Stimulated activated memory B cell treated with anti-CD40 and anti-IgM and Interleukin-4, amounts not matched to agents 10 μg/mL and 1 μg/mL and 100 μg/mL, for 72 hours (primary cell): Measurements from ENCODE around the gene MYMK.

Experiments
- ATAC-seq: fragments of 150-1000 bp; cut with Tn5 transposase; 2 replicates; pipeline ENCODE4 v1.10.0; 2021
- H3K27ac Mint-ChIP-seq: one replicate; pipeline ENCODE4 v1.8.0; 2022; ENCODE audit warnings: mild to moderate bottlenecking, mixed read lengths
- H3K27me3 Mint-ChIP-seq: one replicate; pipeline ENCODE4 v1.8.0; 2022; ENCODE audit warnings: mixed read lengths
- H3K36me3 Mint-ChIP-seq: one replicate; pipeline ENCODE4 v1.8.0; 2022; ENCODE audit warnings: mixed read lengths
- H3K4me1 Mint-ChIP-seq: one replicate; pipeline ENCODE4 v1.8.0; 2022; ENCODE audit warnings: mixed read lengths
- H3K4me3 Mint-ChIP-seq: one replicate; pipeline ENCODE4 v1.8.0; 2022; ENCODE audit warnings: mild to moderate bottlenecking, moderate library complexity, mixed read lengths
- H3K9me3 Mint-ChIP-seq: one replicate; pipeline ENCODE4 v1.8.0; 2022; ENCODE audit warnings: mixed read lengths

Gene MYMK

DNA sequence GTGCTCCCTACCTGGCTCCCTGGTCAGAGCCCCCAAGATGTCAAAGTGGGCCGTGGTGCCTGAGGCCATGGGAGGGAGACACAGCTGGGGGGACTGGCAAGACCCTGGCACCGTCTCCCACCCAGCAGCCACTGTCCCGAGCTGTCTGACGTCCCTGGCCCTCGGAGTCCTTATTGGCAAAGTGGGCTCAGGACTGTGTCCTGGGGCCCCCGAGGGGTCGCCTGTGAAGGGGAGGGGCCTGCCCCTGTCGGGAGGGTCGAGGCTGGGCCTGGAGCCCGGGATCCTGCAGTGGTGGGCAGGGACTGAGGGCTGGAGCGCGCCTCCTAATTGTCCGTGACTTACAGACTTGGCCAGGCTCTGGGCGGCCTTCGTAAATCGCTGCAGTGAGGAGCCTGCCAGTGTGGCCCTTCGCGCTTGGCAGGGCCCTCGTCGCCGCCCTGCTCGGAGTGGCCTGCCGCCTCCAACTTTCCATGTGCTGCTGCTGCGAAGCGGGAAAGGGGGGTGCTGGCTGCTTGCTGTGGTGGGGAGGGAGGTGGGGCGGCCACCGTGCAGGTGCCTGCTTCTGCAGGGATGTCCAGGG, 13.7 kb downstream of the MYMK start:
- H3K36me3 Mint-ChIP-seq = no peaks in the 10 kb centered on the region
- H3K27ac Mint-ChIP-seq = no peak overlapping the region
- H3K4me1 Mint-ChIP-seq = no peaks in the 10 kb centered on the region
- peaks cover 16% of the 10 kb centered on the region for H3K27me3 Mint-ChIP-seq
- ATAC-seq = no peak
- no peak overlapping the region for H3K4me3 Mint-ChIP-seq
- no peaks in the 10 kb centered on the region for H3K9me3 Mint-ChIP-seq

DNA sequence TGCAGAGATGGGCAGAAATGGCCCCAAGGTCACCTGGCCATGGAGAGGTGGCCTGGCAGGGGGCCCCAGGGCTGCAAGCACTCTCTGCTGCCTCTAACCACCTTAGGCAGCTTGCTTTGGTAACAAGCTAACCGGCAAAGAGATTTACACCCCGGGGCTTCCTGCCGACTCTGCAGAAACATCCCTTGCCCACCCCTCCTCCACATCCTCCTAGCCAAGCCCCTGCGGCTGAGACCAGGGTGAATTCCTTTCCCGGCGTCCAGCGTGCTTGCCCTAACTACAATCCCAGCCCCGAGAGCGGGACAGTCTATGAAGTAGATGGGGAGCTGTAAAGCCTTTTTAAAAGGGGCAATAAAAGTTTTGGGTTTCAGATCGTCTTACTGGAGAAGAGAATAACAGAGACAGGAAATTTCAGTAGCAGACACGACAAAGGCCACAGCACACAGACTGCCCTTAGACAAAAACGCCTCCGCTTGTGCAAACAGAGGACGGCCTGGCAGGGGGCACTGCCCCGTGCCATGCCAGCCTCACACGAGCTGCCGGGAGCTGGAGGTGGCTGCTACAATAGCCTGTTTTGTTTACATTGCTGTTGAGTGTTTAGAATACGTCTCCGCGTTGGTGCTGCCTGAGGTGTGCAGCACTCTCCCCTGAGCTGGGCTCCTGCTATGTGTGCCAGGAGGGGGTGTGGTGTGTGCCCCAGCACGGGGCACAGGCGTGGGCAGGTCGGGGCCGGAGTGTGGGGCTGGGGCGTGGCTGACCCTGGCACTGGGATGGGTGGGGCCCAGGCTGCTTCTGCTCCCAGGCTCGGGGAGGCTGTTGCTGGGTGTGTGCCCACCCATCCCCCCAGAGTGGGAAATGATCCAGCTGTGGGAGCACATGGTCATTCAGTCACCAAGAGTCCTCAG, 15.3 kb downstream of the MYMK start:
- Mint-ChIP-seq H3K27ac (no peak overlapping the region), H3K9me3 (no peaks in the 10 kb centered on the region), H3K36me3 (no peaks in the 10 kb centered on the region), H3K27me3 (peaks cover 26% of the 10 kb centered on the region), H3K4me3 (no peak overlapping the region), H3K4me1 (no peaks in the 10 kb centered on the region)
- no peak for ATAC-seq

DNA sequence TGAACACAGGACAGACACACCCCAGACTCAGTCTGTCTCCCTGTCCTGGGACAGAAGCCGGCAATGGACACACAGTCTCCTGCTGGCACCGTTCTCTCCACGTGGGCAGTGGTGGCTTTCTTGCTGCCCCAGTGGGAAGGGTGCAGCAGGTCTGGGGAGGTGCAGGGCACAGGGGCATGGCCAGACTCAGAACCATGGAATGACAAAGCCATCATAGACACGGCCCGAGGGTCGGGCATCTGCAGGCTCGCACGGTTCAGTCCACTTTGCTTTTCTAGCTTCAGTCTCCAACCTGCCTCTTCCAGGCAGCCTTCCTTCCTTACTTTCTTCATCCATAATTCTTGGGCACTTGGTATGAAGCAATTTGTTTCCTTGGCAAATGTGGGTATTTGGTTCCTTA, 16.7 kb downstream of the MYMK start:
- Mint-ChIP-seq H3K36me3 (no peaks in the 10 kb centered on the region), H3K27ac (no peak overlapping the region), H3K4me1 (no peaks in the 10 kb centered on the region), H3K4me3 (no peak overlapping the region), H3K27me3 (peaks cover 40% of the 10 kb centered on the region), H3K9me3 (peaks cover 4% of the 10 kb centered on the region)
- ATAC-seq = no peak

DNA sequence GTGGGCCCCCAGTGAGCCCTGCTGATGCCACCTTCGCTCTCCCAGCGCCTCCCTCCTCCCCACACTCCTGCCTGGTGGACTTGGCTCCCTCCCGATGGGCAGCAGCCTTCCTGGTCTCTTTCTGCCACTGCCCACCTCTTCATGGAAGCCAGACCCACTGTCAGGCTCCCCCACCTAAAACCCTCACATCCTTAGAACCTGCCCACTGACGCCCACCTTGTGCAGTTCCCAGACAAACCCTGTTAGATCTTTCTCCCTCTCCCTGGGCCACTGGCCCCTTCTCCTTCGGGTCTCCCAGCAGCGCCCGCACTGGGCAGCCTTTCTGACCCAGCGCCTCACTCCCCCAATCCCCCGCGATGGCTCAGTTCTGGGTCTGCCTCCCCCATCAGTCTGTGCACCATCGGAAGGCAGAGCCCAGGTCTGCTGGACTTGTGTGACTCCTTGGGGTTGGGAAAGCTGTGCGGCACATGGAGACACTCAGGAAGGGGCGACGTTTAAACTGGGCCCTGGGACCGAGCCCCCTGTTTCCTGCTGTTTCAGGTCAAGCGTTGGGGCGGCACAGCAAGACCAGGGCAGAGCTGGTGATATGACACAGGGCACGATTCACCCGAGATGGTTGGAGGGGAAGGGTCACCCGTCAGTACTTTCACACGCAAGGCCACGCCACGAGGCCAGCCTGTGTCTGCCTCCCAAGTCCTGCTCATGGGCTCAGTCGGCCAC, 17.4 kb downstream of the MYMK start:
- Mint-ChIP-seq H3K27ac (no peak overlapping the region), H3K36me3 (peaks cover 3% of the 10 kb centered on the region), H3K4me1 (no peaks in the 10 kb centered on the region), H3K27me3 (peaks cover 42% of the 10 kb centered on the region), H3K9me3 (peaks cover 8% of the 10 kb centered on the region), H3K4me3 (no peak overlapping the region)
- no peak for ATAC-seq

DNA sequence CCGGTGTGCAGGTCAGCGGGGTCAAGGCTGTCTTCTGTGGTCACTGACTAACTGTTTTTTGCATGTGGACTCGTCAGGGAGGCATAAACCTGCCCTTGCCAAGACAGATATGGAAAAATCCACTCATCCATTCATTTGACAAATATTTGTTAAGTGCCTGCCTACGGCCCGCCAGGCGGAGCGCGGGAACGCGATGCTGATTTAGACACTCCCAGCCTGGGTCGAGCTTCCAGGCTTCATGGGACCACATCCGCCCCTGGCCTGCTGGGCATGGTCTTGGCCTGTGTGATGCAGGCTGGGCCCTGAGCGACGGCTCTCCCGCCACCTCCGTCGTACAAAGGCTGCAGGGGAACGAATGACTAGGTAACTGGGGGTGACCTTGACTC, 18.1 kb downstream of the MYMK start:
- peaks cover 42% of the 10 kb centered on the region for H3K27me3 Mint-ChIP-seq
- no peak for ATAC-seq
- no peak overlapping the region for H3K27ac Mint-ChIP-seq
- H3K4me3 Mint-ChIP-seq = no peak overlapping the region
- peaks cover 11% of the 10 kb centered on the region for H3K9me3 Mint-ChIP-seq
- no peaks in the 10 kb centered on the region for H3K4me1 Mint-ChIP-seq
- peaks cover 6% of the 10 kb centered on the region for H3K36me3 Mint-ChIP-seq

DNA sequence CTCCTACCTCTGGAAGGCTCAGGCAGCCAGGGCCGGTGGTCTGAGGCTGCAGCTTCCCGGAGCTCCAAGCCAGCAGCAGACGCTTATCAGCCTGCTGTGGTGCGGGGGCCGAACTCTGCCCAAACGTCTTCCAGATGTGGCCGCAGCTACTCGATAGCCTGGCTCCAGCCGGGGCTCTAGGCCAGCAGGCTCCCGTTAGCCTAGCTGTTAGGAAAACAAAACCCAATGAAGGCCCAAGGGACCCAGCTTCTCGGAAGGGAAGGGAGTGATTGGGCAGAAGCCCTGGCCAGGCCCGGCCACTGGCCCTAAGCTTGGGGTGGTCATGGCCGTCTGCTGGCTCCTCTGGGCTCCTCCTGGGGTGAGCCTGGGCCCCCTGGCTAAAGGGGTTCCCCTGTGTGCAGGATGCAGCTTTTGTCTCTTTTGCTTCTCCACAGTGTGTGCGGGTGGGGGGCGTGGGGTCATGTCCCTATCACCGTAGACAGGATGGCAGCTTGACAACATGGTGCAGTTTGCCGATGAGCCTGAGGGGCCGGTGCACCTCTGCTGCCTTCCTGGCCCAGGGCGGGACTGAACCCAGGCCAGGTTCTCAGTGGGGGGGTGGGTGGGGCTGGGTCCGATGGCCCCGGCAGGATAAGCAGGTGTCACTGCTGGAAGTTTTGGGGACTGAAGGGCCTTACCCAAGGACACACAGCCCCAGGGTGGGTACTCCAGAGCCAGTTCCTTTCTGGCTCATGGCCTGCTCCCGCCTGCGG, 18.7 kb downstream of the MYMK start:
- peaks cover 15% of the 10 kb centered on the region for H3K9me3 Mint-ChIP-seq
- no peak overlapping the region for H3K4me3 Mint-ChIP-seq
- H3K27ac Mint-ChIP-seq = no peak overlapping the region
- peaks cover 6% of the 10 kb centered on the region for H3K36me3 Mint-ChIP-seq
- peak; percentile 28 for ATAC-seq
- H3K4me1 Mint-ChIP-seq = no peaks in the 10 kb centered on the region
- H3K27me3 Mint-ChIP-seq = peaks cover 42% of the 10 kb centered on the region

DNA sequence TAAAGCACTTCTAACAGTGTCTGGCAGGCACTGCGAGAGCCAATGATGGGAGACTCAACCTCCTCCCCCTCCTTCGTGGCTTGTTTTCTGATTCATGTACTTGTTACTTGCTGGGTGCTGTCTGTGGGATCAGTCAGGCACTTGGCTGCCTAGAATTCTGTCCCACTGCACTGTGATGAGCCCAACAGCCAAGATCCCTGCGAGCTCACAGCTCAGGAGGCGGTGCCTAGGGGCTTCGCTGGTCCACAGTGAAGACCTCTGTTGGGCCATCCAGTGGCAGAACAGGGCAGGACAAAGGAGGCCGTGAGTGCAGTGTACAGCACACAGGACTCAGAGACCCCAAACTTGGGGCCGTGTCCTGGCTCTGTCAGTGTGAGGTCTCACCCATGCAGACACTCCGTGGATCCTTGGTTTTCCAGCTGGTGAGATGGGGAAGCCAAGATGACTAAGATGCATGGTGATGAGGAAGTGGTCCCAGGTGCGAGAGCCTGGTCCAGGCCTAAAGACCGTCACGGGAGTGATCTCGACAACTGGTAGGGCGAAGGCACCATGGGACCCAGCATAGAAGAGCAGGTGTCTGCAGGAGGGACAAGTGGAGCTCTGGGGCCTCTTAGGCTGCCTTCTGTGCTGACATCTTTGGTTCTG, 19.5 kb downstream of the MYMK start:
- Mint-ChIP-seq H3K4me3 (no peak overlapping the region), H3K27ac (no peak overlapping the region), H3K4me1 (no peaks in the 10 kb centered on the region), H3K9me3 (peaks cover 19% of the 10 kb centered on the region), H3K27me3 (peaks cover 42% of the 10 kb centered on the region), H3K36me3 (peaks cover 6% of the 10 kb centered on the region)
- ATAC-seq = no peak

DNA sequence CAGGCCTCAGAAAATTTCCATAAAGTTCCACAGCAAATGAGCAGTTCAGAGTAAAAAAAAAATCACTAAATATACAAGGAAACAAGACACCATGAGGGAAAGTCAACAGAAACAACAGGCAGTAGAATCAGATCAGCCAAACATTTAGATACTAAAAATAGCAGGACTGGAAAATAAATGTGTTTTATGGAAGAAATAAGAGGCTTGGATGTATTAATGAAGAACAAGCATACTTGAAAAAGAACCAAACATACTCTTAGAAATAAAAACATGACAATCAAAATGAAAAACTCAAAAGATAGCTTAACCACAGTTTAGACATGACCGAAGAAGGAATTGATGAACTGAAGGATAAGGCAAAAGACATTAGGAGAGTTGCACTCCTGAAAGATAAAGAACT, 22.6 kb downstream of the MYMK start:
- no peak for ATAC-seq
- Mint-ChIP-seq H3K9me3 (peaks cover 19% of the 10 kb centered on the region), H3K4me3 (no peak overlapping the region), H3K4me1 (no peaks in the 10 kb centered on the region), H3K36me3 (peaks cover 6% of the 10 kb centered on the region), H3K27me3 (peaks cover 47% of the 10 kb centered on the region), H3K27ac (no peak overlapping the region)

DNA sequence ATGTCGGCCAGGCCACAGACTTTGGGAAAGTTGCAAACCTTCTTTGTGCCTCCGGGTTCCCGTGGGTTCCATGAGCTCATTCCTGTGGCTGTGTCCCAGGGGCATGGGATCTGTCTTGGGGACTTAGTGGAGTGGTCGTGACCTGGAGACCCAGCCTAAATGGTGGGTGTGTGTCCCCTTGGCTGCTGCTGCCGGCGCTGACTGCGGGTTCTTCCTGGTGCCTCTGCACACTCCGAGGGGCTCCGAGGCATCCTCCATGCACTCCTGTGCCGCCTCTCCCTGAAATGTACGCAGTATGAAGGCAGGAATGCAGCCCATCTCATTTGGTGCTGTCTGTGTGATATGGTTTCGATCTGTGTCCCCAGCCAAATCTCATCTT, 24.9 kb downstream of the MYMK start:
- Mint-ChIP-seq H3K4me3 (no peak overlapping the region), H3K9me3 (peaks cover 19% of the 10 kb centered on the region), H3K36me3 (peaks cover 6% of the 10 kb centered on the region), H3K27ac (no peak overlapping the region), H3K27me3 (peaks cover 38% of the 10 kb centered on the region), H3K4me1 (no peaks in the 10 kb centered on the region)
- ATAC-seq = no peak

DNA sequence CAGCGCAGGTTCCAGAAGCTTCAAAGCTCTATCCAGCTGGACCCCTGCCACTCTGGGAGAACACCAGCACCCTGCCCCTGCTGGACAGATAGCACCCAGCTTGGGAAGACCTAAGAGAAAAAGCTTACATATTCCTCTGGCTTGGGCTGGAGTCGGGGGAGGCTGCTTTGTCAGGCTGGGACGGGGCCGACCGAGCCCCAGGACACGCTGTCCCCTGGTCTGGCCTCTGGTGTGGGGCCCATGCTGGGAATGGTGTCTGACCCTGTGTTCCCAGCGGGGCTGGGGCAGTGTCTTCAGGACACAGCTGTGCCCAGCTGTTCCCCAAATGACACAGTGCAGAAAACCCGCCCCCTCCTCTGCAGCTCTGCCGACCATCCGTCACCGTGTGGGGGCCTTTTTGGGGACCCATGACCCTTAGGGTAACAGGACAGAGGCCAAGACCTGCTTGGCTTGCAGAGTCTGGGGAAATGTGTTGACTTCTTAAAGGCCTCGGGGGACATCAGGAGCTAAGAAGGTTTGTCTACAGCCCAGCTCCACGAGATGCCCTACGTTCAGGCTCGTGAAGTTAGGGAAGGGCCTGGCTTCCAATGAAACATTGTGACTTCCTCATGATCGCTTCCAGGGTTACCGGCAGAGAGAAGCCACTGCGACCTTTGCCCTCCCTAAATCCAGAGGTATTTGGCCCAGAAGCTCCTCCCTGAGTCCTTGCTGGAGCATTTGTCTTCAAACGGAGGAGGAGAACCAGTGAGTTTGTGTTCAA, 25.4 kb downstream of the MYMK start:
- peaks cover 6% of the 10 kb centered on the region for H3K36me3 Mint-ChIP-seq
- ATAC-seq = no peak

DNA sequence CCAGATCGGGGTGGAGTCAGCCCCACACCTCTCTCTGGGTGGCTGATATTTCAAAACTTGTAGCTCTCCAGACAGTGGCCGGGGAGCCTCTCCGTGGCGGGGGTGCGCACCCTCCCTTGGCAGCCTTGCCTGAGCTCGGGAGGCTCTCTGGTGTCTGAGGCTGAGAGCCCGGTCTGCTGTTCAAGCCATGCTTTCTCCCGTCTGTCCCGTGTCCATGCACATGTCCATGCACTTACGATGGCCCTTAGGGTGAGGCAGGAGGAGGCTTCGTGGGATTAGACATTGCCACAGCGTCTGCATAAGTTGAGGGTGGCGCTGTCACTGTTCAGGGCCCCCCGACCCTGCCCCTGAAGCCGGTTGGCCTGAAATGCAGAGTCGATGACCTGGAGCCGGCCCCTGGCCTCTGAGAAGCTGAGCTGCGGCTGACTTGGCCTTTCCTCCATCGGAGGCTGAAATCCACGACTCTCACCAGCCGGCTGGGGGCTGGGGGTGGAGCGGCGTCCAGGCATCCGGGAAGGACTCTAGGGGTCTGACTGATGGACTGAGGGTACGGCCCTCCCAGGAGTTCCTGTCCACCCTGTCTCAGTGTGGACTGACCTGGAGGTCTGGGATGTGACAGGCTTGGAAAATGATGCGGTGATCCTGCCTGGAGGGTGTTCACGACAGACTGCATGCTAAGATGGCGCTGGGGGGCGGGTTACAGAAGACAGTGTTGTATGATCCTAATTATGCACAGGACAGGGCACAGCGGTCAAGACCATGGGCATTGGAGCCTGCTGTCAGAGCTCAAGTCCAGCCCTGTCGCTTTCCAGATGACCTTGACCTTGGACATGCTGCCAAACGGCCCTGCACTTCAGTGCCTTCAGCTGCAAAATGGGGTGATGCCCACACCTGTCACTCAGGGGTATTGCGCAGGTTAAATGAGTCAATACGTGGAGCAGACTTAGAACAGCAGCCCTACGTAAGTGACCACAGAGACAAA, 27.6 kb downstream of the MYMK start:
- Mint-ChIP-seq H3K27ac (no peak overlapping the region), H3K9me3 (peaks cover 9% of the 10 kb centered on the region), H3K4me3 (no peak overlapping the region), H3K27me3 (peaks cover 22% of the 10 kb centered on the region), H3K4me1 (no peaks in the 10 kb centered on the region), H3K36me3 (peaks cover 1% of the 10 kb centered on the region)
- no peak for ATAC-seq

More for the DNA sequence above, 25.4 kb downstream of the MYMK start:
- peaks cover 19% of the 10 kb centered on the region for H3K9me3 Mint-ChIP-seq
- peaks cover 36% of the 10 kb centered on the region for H3K27me3 Mint-ChIP-seq
- no peak overlapping the region for H3K27ac Mint-ChIP-seq
- no peak overlapping the region for H3K4me3 Mint-ChIP-seq
- no peaks in the 10 kb centered on the region for H3K4me1 Mint-ChIP-seq

DNA sequence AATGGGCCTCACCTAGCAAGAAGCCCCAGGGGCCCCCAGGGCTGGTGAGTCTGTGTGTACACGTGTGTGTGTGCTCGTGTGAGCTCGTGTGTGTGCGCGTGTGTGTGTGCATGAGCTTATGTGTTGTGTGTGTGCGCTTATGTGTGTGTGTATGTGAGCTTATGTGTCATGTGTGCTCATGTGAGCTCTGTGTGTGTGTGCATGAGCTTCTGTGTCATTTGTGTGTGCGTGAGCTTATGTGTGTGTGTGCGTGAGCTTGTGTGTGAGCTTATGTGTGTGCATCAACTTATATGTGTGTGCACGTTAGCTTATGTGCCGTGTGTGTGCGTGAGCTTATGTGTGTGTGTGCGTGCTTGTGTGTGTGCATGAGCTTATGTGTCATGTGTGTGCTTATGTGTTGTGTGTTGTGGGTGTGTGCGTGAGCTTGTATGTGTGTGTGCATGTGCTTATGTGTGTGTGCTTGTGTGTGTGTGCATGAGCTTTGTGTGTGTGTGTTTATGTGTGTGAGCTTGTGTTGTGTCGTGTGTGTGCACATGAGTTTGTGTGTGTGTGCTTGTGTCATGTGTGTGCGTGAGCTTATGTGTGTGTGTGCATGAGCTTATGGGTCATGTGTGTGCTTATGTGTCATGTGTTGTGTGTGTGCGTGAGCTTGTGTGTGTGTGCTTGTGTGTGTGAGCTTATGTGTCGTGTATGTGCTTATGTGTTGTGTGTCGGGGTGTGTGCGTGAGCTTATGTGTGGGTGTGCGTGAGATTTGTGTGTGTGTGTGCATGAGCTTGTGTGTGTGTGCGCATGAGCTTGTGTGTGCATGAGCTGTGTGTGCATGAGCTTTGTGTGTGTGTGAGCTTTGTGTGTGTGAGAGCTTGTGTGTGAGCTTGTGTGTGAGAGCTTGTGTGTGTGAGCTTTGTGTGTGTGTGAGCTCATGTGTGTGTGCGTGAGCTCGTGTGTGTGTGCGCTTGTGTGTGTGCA, 29.1 kb downstream of the MYMK start:
- H3K9me3 Mint-ChIP-seq = peaks cover under 1% of the 10 kb centered on the region
- no peak overlapping the region for H3K4me3 Mint-ChIP-seq
- ATAC-seq = no peak
- no peaks in the 10 kb centered on the region for H3K4me1 Mint-ChIP-seq
- no peaks in the 10 kb centered on the region for H3K36me3 Mint-ChIP-seq
- peaks cover 36% of the 10 kb centered on the region for H3K27me3 Mint-ChIP-seq
- H3K27ac Mint-ChIP-seq = no peak overlapping the region
